ENCODE results near the gene GNB1.
"Not testable (repeated sequence)": the region's sequence is repeated elsewhere in the genome, so short reads cannot be mapped to it uniquely, and the experiment has no call there.

GNB1 gene

DNA sequence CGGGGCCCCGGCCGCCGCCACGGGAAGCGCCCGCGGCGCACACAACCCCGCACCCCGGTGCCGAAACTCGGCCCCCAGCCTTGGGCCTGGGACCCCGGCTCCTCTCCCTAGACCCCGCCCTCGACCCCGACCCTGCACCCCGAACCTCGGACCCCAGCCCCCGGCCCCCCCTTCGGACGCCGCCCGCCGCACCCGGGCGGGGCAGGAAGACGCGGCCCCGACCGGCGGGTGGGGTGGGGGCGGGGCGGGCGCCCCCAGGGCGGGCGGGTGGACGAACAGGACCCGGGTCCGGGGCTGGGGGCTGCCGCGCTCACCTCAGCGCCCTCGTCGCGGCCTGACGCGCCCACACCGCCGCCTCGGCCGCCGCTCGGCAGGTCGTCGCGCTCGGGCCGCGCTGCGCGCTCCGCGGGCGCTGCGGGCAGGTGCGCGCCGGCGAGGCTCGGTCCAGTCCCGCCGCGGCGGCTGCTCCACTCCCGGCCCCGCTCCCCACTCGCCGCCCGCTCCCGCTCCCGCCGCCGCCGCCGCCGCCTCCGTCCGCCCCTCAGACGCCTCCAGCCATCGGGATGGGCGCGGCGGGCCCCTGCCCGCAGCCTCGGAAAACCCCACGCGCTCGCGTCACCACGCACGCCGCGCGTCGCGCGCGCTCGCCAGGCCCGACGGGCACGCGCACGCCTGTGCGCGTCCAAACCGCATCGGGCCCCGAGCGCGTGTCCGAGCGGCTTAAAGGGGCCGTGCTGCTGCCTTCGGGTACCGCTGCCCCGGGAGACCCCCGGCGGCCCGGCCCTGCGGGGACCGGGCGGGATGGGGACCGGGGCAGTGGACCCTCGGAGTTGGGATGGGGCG is at the start of gene GNB1:
Gene GNB1, minus strand, starts transcription at position 582 of the 843 bp plus-strand sequence. CDS start 65,634 bp downstream, outside the sequence.
- DNase-seq: peak; percentile 89

DNA sequence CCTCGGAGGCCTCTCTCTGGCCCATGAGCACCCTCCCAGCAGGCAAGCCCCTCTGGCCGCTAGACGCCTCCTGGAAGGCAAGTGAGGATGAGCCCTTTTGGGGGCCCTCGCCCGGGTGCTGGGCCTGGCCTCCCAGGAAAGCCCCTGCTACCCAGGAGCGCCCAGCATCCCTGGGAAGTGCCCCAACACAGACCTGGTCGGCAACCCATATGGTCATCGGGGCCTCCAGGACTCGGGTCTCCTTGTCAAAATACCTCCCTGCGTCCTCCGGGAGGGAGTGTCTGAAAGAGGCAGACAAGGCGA is 49.2 kb upstream of the GNB1 start:
- DNase-seq: no peak

DNA sequence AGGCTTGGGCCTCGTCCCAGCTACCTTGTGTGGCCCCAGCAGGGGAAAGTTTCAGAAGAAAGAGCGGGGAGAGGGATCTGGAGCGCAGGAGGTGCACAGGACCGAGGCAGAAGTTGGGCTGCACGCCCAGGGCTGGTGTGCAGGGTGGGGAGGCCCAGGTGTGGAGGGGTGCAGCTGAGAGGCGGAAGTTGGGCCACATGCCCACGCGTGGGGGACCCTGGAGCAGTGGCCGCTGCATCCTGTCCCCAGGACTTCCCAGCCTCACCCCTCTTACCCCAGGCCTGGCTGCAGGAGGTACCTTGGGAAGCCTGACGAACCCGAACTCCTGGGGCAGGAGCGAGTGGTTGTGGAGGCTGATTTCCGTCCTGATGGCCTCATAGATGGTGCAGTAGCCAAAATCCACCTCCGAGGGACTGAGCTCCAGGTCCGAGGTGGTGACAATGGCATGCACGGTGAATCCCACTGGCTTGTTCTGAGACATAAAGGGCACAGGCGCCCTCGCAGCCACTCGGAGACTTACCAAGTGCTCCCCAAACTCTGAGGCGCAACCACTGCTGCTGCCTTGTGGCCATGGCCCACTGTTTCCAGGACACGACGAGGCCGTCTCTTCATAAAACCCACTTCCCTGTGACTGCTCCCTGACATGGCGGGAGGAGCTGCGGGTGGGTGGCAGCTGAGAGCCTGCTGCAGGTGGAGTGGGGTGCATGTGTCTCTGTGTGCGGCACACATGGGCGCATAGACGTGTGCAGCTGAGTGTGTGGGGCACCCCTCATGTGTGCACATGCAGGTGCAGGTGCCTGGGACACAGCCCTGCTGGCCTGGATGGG is 48.6 kb upstream of the GNB1 start:
- DNase-seq: no peak

DNA sequence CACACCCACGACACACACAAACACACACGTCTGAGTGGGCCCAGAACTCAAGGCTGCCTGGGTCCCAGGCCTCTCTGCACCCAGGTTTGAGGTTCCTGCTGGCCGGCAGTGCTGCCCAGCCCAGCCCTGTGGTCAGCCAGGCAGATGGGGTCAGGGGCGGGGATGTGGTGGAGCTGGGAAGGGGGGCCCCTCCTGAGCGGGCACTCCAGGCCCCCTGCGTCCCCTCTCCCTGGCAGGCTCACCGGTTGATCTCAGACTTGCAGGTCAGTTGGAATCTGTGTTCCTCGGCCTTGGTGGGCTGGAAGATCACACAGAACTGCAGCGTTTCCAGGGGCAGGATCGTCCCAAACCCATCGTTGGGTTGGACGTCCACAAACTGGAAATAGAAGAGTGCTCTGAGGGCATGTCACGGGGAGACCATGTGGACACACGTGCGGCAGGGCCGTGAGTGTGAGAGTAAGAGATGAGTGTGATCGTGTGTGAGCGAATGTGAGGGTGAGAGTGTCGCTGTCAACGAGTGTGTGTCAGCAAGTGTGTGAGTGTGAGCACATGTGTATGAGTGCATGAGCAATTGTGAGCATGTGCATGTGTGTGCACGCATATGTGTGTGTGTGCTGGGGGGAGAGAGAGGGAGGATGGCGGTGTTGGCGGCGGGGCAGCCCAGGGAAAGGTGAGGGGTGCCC is 47.9 kb upstream of the GNB1 start:
- no peak for DNase-seq

DNA sequence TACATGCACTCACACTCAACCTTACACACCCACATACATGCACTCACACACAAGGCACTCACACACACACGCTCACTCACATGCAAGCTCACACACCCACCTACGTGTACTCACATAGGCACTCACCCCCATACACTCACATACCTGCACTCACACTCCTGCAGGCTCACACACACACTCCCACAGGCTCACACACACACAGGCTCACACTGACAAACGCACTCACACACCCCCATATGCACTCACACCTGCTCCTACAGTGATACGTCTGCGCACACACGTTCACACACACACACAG is 47.3 kb upstream of the GNB1 start:
- DNase-seq: no peak

DNA sequence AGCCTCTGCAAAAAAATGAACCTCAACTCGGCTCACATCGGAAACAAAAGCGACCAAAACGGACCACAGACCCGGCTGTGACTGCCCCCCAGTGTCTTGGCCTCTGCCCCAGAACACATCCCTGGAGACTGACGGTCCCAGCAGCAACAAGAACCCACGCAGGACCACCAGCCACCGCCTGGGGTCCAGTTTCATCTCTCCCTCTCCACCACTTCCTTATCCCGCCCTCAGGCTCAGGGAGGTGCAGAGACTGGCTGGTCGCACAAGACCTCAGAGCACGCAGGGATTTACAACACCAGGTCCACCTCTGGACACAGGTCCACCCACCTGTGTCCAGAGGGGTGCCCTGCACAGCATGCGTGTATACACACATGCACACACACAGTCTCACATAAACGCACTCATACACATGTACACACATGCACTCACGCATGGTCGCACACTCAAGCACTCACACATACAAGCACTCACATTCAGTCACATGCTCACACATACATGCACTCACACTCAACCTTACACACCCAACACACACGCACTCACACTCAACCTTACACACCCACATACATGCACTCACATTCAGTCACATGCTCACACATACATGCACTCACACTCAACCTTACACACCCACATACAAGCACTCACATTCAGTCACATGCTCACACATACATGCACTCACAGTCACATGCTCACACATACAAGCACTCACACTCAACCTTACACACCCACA is 46.8 kb upstream of the GNB1 start:
- no peak for DNase-seq

DNA sequence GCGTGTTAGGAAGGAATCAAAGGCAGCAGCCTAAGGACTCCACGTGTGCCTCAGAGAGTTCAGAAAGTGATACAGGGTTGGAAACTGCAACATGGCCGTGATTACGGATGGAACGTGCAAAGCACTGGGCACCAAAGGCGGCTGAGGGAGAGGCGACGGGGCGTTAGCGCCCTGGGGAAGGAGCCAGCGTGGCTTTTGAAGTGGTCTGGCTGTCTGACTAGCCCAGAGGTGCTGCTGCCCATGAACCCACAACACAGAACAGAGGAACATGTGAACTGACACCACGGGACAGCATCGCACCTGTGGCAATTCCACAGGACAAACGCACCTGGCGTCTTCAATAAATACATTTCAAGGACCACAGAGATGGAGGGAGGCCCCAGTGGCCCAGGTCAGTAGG is 46.2 kb upstream of the GNB1 start:
- no peak for DNase-seq

DNA sequence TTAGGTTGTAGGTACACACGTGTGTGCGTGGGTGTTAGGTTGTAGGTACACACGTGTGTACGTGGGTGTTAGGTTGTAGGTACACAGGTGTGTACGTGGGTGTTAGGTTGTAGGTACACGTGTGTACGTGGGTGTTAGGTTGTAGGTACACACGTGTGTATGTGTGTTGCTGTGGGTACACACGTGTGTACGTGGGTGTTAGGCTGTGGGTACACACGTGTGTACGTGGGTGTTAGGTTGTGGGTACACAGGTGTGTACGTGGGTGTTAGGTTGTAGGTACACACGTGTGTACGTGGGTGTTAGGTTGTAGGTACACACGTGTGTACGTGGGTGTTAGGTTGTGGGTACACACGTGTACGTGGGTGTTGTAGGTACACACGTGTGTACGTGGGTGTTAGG is 44.0 kb upstream of the GNB1 start:
- not testable (repeated sequence) for DNase-seq

DNA sequence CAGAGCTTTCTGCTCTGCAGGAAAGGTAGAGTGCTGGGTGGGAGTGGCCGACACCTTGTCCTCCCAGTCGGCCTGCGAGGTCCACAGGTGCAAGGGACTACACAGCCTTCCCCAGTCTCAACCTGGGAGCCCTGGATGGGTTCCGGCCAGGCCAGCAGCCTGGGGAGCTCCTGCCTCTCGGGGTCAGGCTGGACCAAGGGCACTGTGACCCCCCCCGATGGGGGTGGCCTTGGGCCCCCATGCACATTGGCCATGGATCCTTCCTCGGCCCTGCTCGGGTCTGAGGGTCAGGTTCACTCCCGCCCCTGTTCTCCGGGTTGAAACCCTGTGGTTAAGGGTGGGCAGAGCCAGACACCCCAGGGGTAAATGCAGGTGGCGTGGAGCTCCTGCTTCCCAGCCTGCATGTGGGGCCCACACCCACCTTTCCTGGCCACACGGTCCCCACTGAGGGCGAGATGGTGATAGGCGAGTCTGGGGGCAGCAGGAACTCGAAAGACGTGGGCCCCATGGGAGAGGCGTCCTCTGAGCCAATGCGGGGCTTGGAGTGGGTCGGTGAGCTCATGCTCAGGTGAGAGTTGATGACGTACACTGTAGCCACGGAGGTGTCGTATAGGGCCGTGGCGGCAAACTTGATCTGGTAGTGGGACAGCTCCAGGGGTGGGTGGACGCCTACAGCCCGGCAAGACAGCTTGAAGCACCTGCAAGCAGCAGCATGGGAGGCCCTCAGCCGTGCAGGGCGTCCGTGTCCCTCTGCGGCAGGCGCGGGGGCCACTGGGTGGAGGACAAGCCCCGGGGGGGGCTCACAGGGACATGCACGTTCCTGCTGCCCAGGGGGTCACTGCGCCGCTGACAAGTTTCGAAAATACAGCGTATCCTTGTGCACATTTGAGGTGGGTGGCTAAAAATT is 39.0 kb upstream of the GNB1 start:
- DNase-seq: no peak

DNA sequence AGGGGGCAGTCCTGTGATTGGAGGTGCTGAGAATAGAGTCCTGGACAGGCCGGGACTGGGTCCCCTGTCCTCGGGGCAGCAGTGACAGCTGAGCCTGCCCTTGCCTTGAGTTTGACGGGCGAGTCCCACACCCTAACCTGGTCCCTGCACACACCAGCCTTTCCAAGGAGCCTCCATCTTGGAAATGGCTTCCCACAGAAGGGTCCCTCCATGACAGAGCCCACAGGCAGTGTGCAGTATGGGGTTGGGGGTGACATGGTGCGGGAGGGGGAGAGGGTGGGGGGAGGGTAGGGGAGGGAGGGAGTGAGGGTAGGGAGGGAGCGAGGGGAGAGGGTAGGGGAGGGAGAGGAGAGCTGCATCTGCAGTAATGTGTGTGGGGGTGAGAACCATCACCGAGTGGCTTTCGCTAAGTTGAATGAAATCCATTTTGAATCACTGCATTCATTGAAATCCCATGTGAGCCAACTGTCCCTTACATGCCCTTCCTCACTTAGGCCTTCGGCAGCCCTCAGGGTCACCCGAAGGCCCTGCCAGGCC is 38.3 kb upstream of the GNB1 start:
- no peak for DNase-seq

DNA sequence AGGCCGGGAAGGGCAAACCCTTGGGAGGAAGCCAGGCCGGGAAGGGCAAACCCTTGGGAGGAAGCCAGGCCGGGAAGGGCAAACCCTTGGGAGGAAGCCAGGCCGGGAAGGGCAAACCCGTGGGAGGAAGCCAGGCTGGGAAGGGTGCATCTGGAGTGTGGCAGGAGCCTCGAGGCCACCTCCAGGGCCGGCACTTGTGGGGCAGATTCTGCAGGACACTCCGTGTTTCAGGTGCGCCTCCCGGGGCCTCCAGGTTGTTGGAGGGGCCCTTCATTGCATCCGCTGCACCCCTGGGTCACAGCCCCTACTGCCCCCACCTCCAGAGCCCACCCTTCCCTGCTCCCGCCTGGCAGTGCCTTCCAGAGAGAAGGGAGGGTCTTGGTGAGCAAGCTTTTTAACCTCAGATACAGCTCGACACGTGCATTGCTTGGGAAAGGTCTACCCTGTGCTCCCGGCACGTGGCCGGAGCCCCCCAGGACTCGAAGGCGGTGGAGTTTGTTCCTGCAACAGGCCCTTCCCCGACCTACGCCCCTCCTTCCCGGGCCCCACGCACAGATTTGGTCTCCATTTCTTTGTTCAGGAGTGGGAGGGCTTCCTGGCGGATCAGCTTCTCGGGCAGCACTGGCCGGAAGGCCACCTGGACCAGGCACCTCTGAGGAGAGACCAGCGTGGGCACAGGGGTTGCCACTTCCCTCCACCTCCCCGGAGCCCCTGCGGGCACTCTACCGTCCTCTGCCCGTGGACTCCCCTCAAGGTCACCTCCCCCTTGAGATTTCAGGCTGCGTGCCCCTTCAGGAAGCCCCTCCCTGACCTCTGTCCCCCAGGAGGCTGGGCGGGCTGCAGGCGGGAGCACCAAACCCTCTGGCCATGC is 37.6 kb upstream of the GNB1 start:
- DNase-seq: no peak

DNA sequence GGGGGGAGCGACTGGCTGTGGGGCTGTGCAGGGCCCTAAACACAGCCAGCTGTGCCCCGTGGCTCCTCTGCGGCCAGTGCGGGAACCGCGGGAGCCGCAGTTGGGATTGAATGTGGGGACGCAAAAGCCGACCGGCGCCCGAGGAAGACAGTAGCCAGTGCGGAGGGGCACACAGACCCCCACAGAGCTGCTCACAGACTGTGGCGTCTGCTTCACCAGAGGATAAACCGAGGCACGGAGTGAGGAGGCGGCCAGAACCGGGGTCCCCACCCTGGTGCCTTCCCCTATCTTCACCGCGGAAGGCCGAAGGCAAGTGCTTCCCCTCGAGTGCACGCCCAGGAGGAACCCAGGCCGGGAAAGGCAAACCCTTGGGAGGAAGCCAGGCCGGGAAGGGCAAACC is 36.9 kb upstream of the GNB1 start:
- no peak for DNase-seq

DNA sequence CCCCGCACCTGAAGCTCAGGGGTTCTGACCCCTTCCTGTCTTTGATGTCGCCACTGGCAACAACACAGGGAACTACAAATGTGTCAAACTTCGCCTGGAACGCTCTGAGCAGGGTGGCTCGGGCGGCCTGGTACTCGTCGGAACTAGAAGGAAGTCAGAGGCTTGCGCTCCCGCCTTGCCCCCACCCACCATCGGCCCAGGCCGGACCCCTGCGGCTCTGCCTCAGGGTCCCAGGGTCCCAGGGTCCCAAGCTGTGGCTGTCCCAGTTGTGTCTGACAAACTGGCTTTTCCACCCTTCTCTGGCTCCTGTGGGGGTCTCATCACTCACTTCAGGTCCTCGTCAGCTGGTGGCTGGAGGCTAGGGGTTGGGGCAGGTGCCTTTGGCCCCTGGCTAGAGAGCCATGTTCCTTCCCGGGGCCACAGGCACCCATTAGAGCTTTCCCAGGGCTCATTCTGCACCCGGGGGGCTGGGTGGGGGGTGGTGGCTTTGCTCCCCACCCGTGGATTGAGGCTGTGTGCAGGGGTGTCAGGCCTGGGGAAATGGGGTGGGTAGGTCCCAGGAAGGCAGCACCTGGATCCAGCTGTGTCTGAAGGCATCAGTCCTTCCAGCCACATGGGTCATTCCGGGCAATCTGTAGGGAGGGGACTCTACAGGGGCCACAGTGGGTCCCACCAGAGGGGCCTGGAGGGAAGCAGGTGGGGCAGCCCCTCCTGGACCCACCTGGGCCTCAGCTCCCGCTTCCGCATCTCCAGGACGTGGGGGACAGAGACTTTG is 36.2 kb upstream of the GNB1 start:
- DNase-seq: no peak

DNA sequence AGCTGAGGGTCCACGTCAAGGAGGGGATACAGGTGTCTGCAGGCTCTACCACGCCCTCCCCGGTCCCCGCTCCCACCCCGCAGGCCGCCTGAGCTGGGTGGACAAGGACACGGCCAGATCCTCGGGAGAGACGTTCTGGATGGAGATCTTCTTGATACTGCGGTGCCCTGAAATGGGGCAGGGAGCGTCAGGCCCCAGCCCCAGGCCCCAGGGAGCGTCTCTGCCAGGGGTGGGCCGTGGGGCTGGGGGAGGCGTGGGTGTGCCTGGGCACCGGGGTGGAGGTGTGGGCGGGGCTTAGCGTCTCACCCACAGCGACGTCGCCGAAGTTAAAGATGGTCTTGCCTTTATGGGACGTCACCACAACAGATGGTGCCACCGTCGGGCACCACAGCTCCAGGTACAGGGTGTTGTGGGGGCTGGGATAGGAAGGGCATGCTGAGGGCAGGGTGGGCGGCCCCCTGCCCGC is 35.5 kb upstream of the GNB1 start:
- DNase-seq: no peak

DNA sequence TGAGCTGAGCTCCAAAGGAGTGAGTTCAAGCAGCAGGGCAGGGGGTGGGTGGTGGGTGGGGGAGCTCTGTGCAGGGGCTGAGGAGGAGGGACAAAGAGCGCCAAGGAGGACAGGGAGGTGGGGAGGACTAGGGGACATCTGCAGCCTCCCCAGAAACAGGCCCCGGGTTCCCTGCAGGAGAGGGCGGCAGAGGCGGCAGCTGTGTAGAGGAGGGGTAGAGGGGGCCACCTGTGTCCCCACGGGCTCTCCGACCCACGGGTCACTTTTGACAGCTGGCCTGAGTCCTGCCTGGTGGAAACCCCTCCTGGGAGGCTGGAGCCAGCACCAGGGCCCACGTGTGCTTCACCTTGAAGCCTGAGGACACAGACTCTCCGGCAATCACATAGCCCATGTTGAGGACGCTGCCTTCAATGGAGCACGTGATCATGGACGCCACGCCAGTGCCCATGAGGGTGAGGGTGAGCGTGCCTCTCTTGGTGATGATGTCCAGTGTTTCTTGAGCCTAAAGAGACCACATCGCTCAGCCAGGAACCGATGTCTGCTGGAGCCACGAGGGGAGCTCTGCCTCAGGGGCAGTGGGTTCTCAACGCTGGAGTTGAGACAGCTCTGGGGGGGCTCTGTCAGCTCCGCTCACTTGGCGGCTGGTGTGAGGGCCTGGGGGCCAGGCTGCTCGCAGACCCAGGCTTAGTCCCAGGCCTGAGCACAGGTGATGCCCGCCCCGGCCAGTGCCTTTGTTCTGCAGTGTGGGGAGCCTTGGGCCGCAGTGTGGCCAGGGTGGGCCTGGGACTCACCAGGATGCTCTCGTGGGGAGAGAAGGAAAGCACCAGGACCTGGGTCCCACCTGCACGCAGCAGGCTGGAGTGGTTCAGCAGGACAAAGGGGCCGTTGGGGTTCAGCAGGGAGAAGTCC is 34.8 kb upstream of the GNB1 start:
- DNase-seq: no peak

DNA sequence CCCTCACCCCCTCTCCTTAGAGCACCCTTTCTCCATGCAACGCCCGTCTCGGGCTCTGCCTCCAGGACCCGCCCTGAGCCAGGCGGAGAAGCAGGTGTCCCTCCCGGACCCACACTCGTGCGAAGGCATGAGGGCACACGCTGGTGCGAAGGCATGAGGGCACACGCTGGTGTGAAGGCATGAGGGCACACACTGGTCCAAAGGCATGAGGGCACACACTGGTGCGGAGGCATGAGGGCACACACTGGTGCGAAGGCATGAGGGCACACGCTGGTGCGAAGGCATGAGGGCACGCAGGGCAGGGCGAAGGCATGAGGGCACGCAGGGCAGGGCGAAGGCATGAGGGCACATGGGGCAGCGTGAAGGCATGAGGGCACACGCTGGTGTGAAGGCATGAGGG is 34.0 kb upstream of the GNB1 start:
- DNase-seq: no peak

DNA sequence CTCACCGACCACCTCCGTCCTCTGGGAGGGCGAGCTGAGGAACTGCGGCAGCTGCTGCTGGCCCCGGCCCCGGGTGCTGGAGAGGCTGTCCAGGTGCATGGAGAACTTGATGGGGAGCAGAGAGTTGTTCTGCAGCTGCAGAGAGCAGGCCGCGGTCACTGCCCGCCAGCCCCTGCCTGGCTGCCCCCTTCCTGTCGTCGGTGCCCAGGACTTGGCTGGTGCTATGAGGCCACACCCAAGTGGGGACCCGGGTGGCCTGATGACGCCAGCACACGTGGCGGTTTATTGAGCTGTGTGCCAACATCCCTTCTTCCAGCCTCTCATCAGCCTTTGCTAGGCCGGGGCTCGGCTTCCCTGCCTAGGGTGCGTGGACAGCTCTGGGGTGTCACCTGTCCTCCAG is 33.5 kb upstream of the GNB1 start:
- no peak for DNase-seq

DNA sequence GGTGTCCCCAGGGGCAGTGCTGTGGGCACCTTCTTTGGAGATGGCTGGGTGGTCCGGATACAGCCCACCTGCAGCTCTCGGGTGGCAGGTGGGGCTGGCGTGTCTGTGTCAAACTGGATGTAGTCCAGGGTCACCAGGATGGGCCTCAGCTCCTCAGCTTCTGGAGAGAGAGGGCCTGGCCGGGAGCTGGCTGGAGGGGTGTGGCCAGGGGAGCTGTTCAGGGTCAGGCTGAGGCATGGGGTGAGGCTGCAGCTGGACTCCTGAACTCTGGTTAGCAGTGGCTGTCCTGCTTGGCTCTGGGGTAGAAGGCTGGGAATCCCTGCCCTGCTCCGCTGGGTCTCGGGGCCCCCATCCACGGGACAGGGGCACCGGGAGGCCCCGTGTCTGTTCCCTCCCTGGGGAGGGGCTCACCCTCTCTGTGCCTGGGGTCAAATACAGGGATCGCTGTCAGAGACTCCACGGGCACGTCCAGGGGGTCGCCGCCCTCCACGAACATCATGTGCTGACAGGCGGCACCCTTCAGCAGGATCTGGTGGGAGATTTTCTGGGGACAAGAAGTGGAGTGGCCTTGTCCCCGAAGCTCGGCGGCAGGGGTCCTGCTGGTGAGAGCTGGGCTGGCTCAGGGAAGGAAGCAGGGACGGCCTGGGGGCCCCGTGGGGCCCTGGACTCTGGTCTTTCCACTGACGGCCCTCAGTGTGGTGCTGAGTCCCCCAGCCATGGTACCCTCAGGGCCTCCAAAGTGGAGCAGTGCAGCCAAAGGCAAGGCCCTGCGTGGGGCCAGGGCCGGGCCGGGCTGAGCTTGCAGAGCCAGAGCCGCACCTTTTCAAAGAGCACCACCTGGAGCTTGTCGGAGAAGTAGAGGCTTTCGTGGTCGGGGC is 32.3 kb upstream of the GNB1 start:
- DNase-seq: no peak

Data from GDM1 (cell line).